Measurements from ENCODE around the gene PEBP1.
A peak's percentile ranks its signal among the peaks of the same experiment; 100 is the strongest.

The PEBP1 gene

DNA sequence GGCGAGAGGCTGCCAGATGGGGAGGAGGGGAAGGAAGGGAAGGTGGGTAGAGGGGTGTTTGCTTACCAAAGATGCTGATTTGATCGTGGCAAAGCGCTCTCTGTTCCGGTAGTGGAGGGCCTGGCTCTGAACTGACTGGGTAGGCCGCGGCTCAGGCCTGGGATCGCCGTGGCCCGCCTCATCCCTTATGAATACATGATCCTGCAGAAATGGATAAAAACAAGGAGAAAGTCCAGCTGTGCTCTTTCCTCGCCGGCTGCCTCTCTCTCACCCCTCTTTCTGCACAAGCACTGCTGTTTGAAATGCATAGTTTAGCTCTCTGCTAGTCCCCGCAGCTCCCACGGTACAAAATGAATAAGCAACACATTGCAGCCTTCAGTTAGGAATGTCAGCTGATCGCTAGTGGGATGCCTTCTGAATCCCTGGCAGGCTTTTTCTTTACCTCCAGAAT lies 53.8 kb downstream of the PEBP1 start:
- DNase-seq (ENCODE audit: low read depth), result peak; percentile 66
- peak overlapping the region; percentile 54 for H3K4me3 ChIP-seq (replicated peaks; ENCODE audit: low read depth, low read length)
- TF ChIP-seq, protein P1, sequence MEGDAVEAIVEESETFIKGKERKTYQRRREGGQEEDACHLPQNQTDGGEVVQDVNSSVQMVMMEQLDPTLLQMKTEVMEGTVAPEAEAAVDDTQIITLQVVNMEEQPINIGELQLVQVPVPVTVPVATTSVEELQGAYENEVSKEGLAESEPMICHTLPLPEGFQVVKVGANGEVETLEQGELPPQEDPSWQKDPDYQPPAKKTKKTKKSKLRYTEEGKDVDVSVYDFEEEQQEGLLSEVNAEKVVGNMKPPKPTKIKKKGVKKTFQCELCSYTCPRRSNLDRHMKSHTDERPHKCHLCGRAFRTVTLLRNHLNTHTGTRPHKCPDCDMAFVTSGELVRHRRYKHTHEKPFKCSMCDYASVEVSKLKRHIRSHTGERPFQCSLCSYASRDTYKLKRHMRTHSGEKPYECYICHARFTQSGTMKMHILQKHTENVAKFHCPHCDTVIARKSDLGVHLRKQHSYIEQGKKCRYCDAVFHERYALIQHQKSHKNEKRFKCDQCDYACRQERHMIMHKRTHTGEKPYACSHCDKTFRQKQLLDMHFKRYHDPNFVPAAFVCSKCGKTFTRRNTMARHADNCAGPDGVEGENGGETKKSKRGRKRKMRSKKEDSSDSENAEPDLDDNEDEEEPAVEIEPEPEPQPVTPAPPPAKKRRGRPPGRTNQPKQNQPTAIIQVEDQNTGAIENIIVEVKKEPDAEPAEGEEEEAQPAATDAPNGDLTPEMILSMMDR (IDR thresholded peaks at IDR 0.05; ENCODE audit: low read length, missing control alignments), result no peak

DNA sequence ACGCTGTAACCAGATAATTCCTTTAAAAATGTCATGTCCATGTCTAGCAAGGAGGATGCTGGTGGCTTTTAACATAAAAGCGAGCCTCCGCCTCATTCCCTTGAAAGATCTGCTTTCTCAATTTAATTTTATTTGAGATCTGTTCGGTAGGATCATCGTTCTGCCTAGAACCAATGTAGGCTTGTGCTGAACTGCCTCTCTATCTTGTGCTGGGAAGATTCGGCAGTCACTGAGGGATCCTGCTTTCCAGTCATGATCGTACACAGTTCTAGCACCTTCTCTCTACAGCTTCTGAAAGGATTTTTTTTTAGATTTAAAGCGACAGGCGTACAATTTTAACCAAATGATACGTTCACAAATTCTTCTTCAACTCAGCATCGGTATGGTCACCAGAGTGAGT lies 54.3 kb downstream of the PEBP1 start:
- DNase-seq (ENCODE audit: low read depth), result peak; percentile 48
- TF ChIP-seq, protein P1 (IDR thresholded peaks at IDR 0.05; ENCODE audit: low read length, missing control alignments), result no peak
- H3K4me3 ChIP-seq (replicated peaks; ENCODE audit: low read depth, low read length), result peak overlapping the region; percentile 54

DNA sequence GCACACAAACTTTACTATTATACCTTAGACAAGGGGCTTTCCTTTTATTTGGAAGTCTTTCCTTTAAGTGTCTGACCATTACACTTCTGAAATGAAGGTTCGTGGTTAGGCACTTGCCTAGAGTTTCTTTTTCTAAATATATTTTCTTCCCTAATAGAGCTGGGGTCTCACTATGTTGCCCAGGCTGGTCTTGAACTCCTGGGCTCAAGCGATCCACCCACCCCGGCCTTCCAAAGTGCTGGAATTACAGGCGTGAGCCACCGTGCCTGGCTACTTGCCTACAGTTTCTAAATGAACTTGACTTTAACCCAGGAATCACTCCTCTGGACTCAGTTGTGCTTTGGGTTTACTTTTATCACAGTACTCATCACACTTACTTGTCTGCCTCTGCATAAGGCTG lies 57.6 kb downstream of the PEBP1 start:
- H3K4me3 ChIP-seq (replicated peaks; ENCODE audit: low read depth, low read length), result no peak overlapping the region

DNA sequence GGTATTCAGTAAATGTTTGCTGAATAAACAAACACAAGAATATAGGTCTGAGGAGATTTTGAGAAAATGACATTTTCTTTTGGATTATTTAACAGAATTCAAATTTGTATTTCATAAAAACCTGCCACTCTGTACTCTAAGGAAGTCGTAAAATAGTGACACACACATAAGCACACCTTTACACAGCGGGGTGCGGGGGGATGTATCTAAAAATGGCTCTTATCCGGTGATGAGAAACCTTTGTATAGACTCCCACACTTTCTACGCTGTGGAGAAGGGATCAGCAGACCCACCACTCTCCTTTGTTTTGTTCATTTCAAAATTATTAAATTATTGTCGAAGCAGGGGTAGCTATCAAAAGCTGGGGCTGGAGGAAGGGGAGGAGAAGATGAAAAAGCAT lies 58.0 kb downstream of the PEBP1 start:
- no peak for DNase-seq (ENCODE audit: low read depth)
- TF ChIP-seq, protein P1 (IDR thresholded peaks at IDR 0.05; ENCODE audit: low read length, missing control alignments), result no peak
- no peak overlapping the region for H3K4me3 ChIP-seq (replicated peaks; ENCODE audit: low read depth, low read length)

More for the DNA sequence above, 57.6 kb downstream of the PEBP1 start:
- DNase-seq (ENCODE audit: low read depth), result no peak
- TF ChIP-seq, protein P1 (IDR thresholded peaks at IDR 0.05; ENCODE audit: low read length, missing control alignments), result no peak

All from fibroblast of pulmonary artery (primary cell).